ENCODE measurements around the gene EHD2. TPM values are rescaled to one million over a fixed set of nuclear protein-coding genes. Genes with fewer than 3 reads are reported as not detected.

Gene EHD2
- total and polyA plus RNA-seq, 2 of the 13 experiments (the other 11 are each of a cell fraction or from before 2014, with no cell fraction given): 0.09 to 0.28 TPM

- peak; percentile 93 for TF ChIP-seq CREB1 (IDR thresholded peaks at IDR 0.05)
- TF ChIP-seq CREB1 (CRISPR knock-in tag; IDR thresholded peaks at IDR 0.05): peak; percentile 99
- TF ChIP-seq AHR (CRISPR knock-in tag; IDR thresholded peaks at IDR 0.05): peak; percentile 50
- 0 out of 2 replicates have a peak, but pooled peaks have one; percentile 11 for TF ChIP-seq ZNF275 (CRISPR knock-in tag; IDR thresholded peaks at IDR 0.05; ENCODE audit: borderline replicate concordance)
- TF ChIP-seq, protein P1, sequence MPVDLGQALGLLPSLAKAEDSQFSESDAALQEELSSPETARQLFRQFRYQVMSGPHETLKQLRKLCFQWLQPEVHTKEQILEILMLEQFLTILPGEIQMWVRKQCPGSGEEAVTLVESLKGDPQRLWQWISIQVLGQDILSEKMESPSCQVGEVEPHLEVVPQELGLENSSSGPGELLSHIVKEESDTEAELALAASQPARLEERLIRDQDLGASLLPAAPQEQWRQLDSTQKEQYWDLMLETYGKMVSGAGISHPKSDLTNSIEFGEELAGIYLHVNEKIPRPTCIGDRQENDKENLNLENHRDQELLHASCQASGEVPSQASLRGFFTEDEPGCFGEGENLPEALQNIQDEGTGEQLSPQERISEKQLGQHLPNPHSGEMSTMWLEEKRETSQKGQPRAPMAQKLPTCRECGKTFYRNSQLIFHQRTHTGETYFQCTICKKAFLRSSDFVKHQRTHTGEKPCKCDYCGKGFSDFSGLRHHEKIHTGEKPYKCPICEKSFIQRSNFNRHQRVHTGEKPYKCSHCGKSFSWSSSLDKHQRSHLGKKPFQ (CRISPR knock-in tag; IDR thresholded peaks at IDR 0.05; ENCODE audit: insufficient replicate concordance): no peak
- TF ChIP-seq ZNF549 (CRISPR knock-in tag; IDR thresholded peaks at IDR 0.05): no peak
- TF ChIP-seq ZZZ3 (CRISPR knock-in tag; IDR thresholded peaks at IDR 0.05; ENCODE audit: borderline replicate concordance): peak; percentile 66; the same call in 1 of the 2 replicates
- TF ChIP-seq, protein P2, sequence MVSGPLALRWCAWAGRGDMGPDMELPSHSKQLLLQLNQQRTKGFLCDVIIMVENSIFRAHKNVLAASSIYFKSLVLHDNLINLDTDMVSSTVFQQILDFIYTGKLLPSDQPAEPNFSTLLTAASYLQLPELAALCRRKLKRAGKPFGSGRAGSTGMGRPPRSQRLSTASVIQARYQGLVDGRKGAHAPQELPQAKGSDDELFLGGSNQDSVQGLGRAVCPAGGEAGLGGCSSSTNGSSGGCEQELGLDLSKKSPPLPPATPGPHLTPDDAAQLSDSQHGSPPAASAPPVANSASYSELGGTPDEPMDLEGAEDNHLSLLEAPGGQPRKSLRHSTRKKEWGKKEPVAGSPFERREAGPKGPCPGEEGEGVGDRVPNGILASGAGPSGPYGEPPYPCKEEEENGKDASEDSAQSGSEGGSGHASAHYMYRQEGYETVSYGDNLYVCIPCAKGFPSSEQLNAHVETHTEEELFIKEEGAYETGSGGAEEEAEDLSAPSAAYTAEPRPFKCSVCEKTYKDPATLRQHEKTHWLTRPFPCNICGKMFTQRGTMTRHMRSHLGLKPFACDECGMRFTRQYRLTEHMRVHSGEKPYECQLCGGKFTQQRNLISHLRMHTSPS (CRISPR knock-in tag; IDR thresholded peaks at IDR 0.05; ENCODE audit: low read depth): no peak
- TF ChIP-seq, protein P3, sequence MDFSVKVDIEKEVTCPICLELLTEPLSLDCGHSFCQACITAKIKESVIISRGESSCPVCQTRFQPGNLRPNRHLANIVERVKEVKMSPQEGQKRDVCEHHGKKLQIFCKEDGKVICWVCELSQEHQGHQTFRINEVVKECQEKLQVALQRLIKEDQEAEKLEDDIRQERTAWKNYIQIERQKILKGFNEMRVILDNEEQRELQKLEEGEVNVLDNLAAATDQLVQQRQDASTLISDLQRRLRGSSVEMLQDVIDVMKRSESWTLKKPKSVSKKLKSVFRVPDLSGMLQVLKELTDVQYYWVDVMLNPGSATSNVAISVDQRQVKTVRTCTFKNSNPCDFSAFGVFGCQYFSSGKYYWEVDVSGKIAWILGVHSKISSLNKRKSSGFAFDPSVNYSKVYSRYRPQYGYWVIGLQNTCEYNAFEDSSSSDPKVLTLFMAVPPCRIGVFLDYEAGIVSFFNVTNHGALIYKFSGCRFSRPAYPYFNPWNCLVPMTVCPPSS (IDR thresholded peaks at IDR 0.05): no peak
- TF ChIP-seq ZNF335 (CRISPR knock-in tag; IDR thresholded peaks at IDR 0.05): peak; percentile 76
- TF ChIP-seq ZNF432 (CRISPR knock-in tag; IDR thresholded peaks at IDR 0.05; ENCODE audit: borderline replicate concordance): no peak
- TF ChIP-seq NCOA5 (CRISPR knock-in tag; IDR thresholded peaks at IDR 0.05): no peak
- TF ChIP-seq ZNF501 (CRISPR knock-in tag; IDR thresholded peaks at IDR 0.05): peak; percentile 81
- TF ChIP-seq PCBP2 (optimal IDR thresholded peaks at IDR 0.05; ENCODE audit: low read depth, low read length, poor library complexity, severe bottlenecking): no peak
- 0 out of 2 replicates have a peak, but pooled peaks have one; percentile 64 for TF ChIP-seq KMT2B (CRISPR knock-in tag; IDR thresholded peaks at IDR 0.05)
- no peak for TF ChIP-seq ZNF180 (CRISPR knock-in tag; IDR thresholded peaks at IDR 0.05; ENCODE audit: borderline replicate concordance, low read depth)
- TF ChIP-seq NFKB2 (CRISPR knock-in tag; IDR thresholded peaks at IDR 0.05; ENCODE audit: borderline replicate concordance): peak; percentile 27; the same call in 1 of the 2 replicates
- TF ChIP-seq ZNF816 (CRISPR knock-in tag; IDR thresholded peaks at IDR 0.05; ENCODE audit: borderline replicate concordance): 0 out of 2 replicates have a peak, but pooled peaks have one; percentile 59
- TF ChIP-seq ZNF558 (CRISPR knock-in tag; IDR thresholded peaks at IDR 0.05; ENCODE audit: borderline replicate concordance): no peak; the same call in 1 of the 2 replicates
- TF ChIP-seq RNF2 (conservative IDR thresholded peaks at IDR 0.05; ENCODE audit: low read depth): 0 out of 2 replicates have a peak, but pooled peaks have one; percentile 37
- TF ChIP-seq, protein P4, sequence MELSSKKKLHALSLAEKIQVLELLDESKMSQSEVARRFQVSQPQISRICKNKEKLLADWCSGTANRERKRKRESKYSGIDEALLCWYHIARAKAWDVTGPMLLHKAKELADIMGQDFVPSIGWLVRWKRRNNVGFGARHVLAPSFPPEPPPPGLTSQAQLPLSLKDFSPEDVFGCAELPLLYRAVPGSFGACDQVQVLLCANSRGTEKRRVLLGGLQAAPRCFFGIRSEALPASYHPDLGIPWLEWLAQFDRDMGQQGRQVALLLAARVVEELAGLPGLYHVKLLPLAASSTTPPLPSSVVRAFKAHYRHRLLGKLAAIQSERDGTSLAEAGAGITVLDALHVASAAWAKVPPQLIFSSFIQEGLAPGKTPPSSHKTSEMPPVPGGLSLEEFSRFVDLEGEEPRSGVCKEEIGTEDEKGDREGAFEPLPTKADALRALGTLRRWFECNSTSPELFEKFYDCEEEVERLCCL (CRISPR knock-in tag; IDR thresholded peaks at IDR 0.05; ENCODE audit: borderline replicate concordance): no peak
Observed at GRCh38 chr19:47745010-47745901, 32.0 kb downstream of the EHD2 start, which contains the start of gene NOP53 (continued).

Measured in HepG2 (cell line).